ENCODE data around the gene COG1. TPM values are rescaled to one million over a fixed set of nuclear protein-coding genes. Genes with fewer than 3 reads are reported as not detected.

Gene COG1
- total RNA-seq, 1 donor from 2014 or later = 35.9 TPM

- Histone ChIP-seq H3K9me3 (no peaks in the 10 kb centered on the region), H3K27me3 (no peaks in the 10 kb centered on the region), H3K4me3 (no peak overlapping the region), H3K27ac (no peak overlapping the region), H3K36me3 (no peaks in the 10 kb centered on the region), H3K4me1 (peaks cover 0 to 20% of the 10 kb centered on the region in 2 donors)
- TF ChIP-seq CTCF (IDR thresholded peaks at IDR 0.05) = no peak
- no peak for DNase-seq (ENCODE audit: low spot score in 2 of 2)
- intact Hi-C loops (cut with DNase I) = no loop called here
Observed at GRCh38 chr17:73226556-73227172, 33.8 kb downstream of the COG1 start.

GRCh38 chr17:73227379-73227778, 34.5 kb downstream of the COG1 start:
- Histone ChIP-seq H3K4me3 (no peak overlapping the region), H3K36me3 (no peaks in the 10 kb centered on the region), H3K9me3 (no peaks in the 10 kb centered on the region), H3K27me3 (no peaks in the 10 kb centered on the region), H3K4me1 (peaks cover 0 to 20% of the 10 kb centered on the region in 2 donors), H3K27ac (no peak overlapping the region)
- intact Hi-C loops (cut with DNase I) = no loop called here
- no peak for TF ChIP-seq CTCF (IDR thresholded peaks at IDR 0.05)
- no peak for DNase-seq (ENCODE audit: low spot score in 2 of 2)

- intact Hi-C loops (cut with DNase I) = no loop called here
- Histone ChIP-seq H3K9me3 (no peaks in the 10 kb centered on the region), H3K4me1 (peaks cover 0 to 20% of the 10 kb centered on the region in 2 donors), H3K27me3 (no peaks in the 10 kb centered on the region), H3K27ac (no peak overlapping the region), H3K4me3 (no peak overlapping the region), H3K36me3 (no peaks in the 10 kb centered on the region)
- no peak for TF ChIP-seq CTCF (IDR thresholded peaks at IDR 0.05)
- DNase-seq (ENCODE audit: low spot score in 2 of 2) = no peak
Observed at GRCh38 chr17:73227944-73228343, 35.1 kb downstream of the COG1 start.

- peak overlapping the region; percentile 45 to 47 for H3K27ac ChIP-seq
- H3K4me1 ChIP-seq = peaks cover 5 to 27% of the 10 kb centered on the region in 2 donors
Observed at GRCh38 chr17:73228748-73229236, 35.9 kb downstream of the COG1 start.

GRCh38 chr17:73230088-73230487, 37.2 kb downstream of the COG1 start:
- Histone ChIP-seq H3K27me3 (no peaks in the 10 kb centered on the region), H3K27ac (no peak overlapping the region), H3K4me3 (no peak overlapping the region), H3K9me3 (no peaks in the 10 kb centered on the region), H3K4me1 (peaks cover 5 to 31% of the 10 kb centered on the region in 2 donors), H3K36me3 (no peaks in the 10 kb centered on the region)
- intact Hi-C loops (cut with DNase I) = no loop called here
- no peak for TF ChIP-seq CTCF (IDR thresholded peaks at IDR 0.05)
- no peak for DNase-seq (ENCODE audit: low spot score in 2 of 2)

More at GRCh38 chr17:73228748-73229236, 35.9 kb downstream of the COG1 start:
- no peaks in the 10 kb centered on the region for H3K9me3 ChIP-seq
- no peaks in the 10 kb centered on the region for H3K27me3 ChIP-seq
- intact Hi-C loops (cut with DNase I) = no loop called here
- no peaks in the 10 kb centered on the region for H3K36me3 ChIP-seq
- H3K4me3 ChIP-seq = no peak overlapping the region
- peak in 1 of 2 donors; percentile 83 for DNase-seq (ENCODE audit: low spot score in 2 of 2)
- no peak for TF ChIP-seq CTCF (IDR thresholded peaks at IDR 0.05)

Data from ascending aorta (tissue), 2 donors.